ENCODE data around the gene CNFN. TPM values are rescaled to one million over a fixed set of nuclear protein-coding genes. Genes with fewer than 3 reads are reported as not detected.

The CNFN gene
- total RNA-seq, 4 donors from 2014 or later: 3.4 to 7.3 TPM; not detected in 2

GRCh38 chr19:42409477-42409876, 19.4 kb upstream of the CNFN start:
- TF ChIP-seq CTCF (IDR thresholded peaks at IDR 0.05; ENCODE audit: low read depth): no peak

- TF ChIP-seq CTCF (IDR thresholded peaks at IDR 0.05; ENCODE audit: low read depth): no peak
Observed at GRCh38 chr19:42407816-42408175, 17.7 kb upstream of the CNFN start.

- TF ChIP-seq CTCF (IDR thresholded peaks at IDR 0.05; ENCODE audit: low read depth): no peak
Observed at GRCh38 chr19:42407085-42407815, 17.2 kb upstream of the CNFN start.

GRCh38 chr19:42406111-42406510, 16.0 kb upstream of the CNFN start:
- TF ChIP-seq CTCF (IDR thresholded peaks at IDR 0.05; ENCODE audit: low read depth): no peak

GRCh38 chr19:42403586-42403985, 13.5 kb upstream of the CNFN start:
- TF ChIP-seq CTCF (IDR thresholded peaks at IDR 0.05; ENCODE audit: low read depth): no peak

- TF ChIP-seq CTCF (IDR thresholded peaks at IDR 0.05; ENCODE audit: low read depth): no peak
Observed at GRCh38 chr19:42402376-42403116, 12.4 kb upstream of the CNFN start.
